Neural progenitor cell (in vitro differentiated cells): Measurements from ENCODE around the gene HERC3.

Experiments used
- CTCF ChIP-seq: fragments of 200-600 bp; sonication (generic); IDR thresholded peaks from 2 replicates; pipeline ENCODE4 v1.5.1; 2017; ENCODE audit warnings: antibody characterized with exemption, mild to moderate bottlenecking
- EZH2 ChIP-seq: fragments of 200-600 bp; sonication (generic); IDR thresholded peaks from 2 replicates; pipeline ENCODE4 v1.6.1; 2017; ENCODE audit warnings: antibody characterized with exemption, mild to moderate bottlenecking, moderate library complexity
- EZH2phosphoT487 ChIP-seq: fragments of 200-600 bp; sonication (generic); IDR thresholded peaks from 2 replicates; pipeline ENCODE4 v1.6.1; 2017; ENCODE audit warnings: antibody characterized with exemption

GRCh38 chr4:88649716-88650115 is 57.4 kb downstream of the HERC3 start:
- TF ChIP-seq CTCF (no peak), EZH2 (no peak), EZH2phosphoT487 (no peak)
